GM18507 (cell line): ENCODE data around the gene CASR.

Experiments
- DNase-seq: peaks from one replicate; pipeline ENCODE4 v3.0.0; 2011; ENCODE audit warnings: low read depth; ENCODE audit not compliant: insufficient read length; ENCODE audit errors: extremely low spot score
- FAIRE-seq: peaks from 2 replicates; lab custom pipeline; 2011; peaks lifted over from hg19 to GRCh38; lab: Jason Lieb, UNC

CASR gene

GRCh38 chr3:122332551-122332950, 149.1 kb downstream of the CASR start:
- no peak for FAIRE-seq
- DNase-seq = no peak
